HG03520 (cell line): ENCODE measurements around the gene IBSP.

Source experiments
- ATAC-seq: cut with Tn5 transposase; IDR thresholded peaks from one replicate; pipeline ENCODE4 v1.9.1; 2021; ENCODE audit warnings: mild to moderate bottlenecking, moderate library complexity; ENCODE audit not compliant: unreplicated experiment

Gene IBSP

GRCh38 chr4:87799301-87800113 is at the start of gene IBSP:
Gene IBSP, plus strand, starts transcription at chr4:87799554. Its CDS starts 2,808 bp downstream, at chr4:87802362.
- no peak for ATAC-seq

GRCh38 chr4:87749883-87750282 is 49.5 kb upstream of the IBSP start:
- no peak for ATAC-seq

GRCh38 chr4:87758270-87758669 is 41.1 kb upstream of the IBSP start:
- no peak for ATAC-seq

GRCh38 chr4:87762311-87762710 is 37.0 kb upstream of the IBSP start:
- ATAC-seq: no peak

GRCh38 chr4:87781569-87781968 is 17.8 kb upstream of the IBSP start:
- ATAC-seq: no peak

- no peak for ATAC-seq
Observed at GRCh38 chr4:87783781-87784180, 15.6 kb upstream of the IBSP start.

- no peak for ATAC-seq
Observed at GRCh38 chr4:87785731-87786509, 13.4 kb upstream of the IBSP start.

- no peak for ATAC-seq
Observed at GRCh38 chr4:87802858-87803257, 3.5 kb downstream of the IBSP start.

- ATAC-seq: no peak
Observed at GRCh38 chr4:87803421-87803820, 4.1 kb downstream of the IBSP start.

- ATAC-seq: no peak
Observed at GRCh38 chr4:87804871-87805270, 5.5 kb downstream of the IBSP start.

GRCh38 chr4:87805971-87806370 is 6.6 kb downstream of the IBSP start:
- no peak for ATAC-seq

GRCh38 chr4:87806520-87806919 is 7.2 kb downstream of the IBSP start:
- no peak for ATAC-seq

GRCh38 chr4:87807402-87807801 is 8.0 kb downstream of the IBSP start:
- ATAC-seq: no peak

- no peak for ATAC-seq
Observed at GRCh38 chr4:87811977-87812376, 12.6 kb downstream of the IBSP start.

- ATAC-seq: no peak
Observed at GRCh38 chr4:87819281-87819919, 20.0 kb downstream of the IBSP start.

GRCh38 chr4:87823200-87823599 is 23.8 kb downstream of the IBSP start:
- no peak for ATAC-seq

GRCh38 chr4:87823724-87824123 is 24.4 kb downstream of the IBSP start:
- no peak for ATAC-seq

GRCh38 chr4:87824352-87824751 is 25.0 kb downstream of the IBSP start:
- no peak for ATAC-seq

- ATAC-seq: no peak
Observed at GRCh38 chr4:87832669-87833068, 33.3 kb downstream of the IBSP start, which contains the start of gene MEPE. Gene MEPE, plus strand, starts transcription at chr4:87832969. Its CDS starts 1,746 bp downstream, at chr4:87834715.

GRCh38 chr4:87834401-87834800 is 35.0 kb downstream of the IBSP start:
- no peak for ATAC-seq

GRCh38 chr4:87835197-87835596 is 35.8 kb downstream of the IBSP start:
- ATAC-seq: no peak

GRCh38 chr4:87835743-87836142 is 36.4 kb downstream of the IBSP start:
- ATAC-seq: no peak
